ENCODE results near the gene ZNF516. TPM values are rescaled to one million over a fixed set of nuclear protein-coding genes. Genes with fewer than 3 reads are reported as not detected.

Gene ZNF516
- total and polyA plus RNA-seq, 2 of the 13 experiments (the other 11 are each of a cell fraction or from before 2014, with no cell fraction given), result 16.6 to 18.7 TPM

DNA sequence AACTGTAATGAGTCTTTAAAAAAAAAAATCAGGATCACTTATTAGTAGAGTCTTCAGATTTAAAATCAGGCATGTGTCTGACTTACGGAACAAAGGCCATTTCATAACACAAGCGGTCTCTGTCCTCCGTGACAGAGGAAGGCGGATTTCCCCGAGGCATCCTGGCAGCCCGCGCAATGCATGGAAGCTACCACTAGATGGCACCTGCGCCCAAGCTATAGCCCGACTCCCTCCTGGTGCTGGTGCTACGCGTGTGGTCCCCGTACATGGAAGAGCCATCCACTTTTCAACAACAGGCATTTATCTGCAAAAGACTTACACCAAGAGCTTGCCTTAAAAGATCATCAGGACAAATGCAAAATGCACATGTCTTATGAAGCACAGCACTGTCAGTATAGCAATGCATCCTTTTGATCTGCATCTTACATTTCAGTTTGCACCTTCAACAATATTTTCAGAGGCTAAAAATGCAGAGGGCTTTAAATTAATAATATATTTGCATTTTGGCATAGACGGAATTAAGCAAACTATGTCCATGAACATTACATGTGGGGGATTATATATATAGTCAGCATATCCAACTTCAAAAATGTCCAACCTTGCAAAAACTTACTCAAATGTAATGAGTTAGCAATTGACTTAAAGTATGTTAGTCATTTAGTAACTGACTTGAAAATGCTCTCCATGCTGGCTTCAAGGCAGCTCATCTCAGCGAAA is 96.0 kb downstream of the ZNF516 start (continued):
- no peak for TF ChIP-seq ZNF674 (CRISPR knock-in tag; IDR thresholded peaks at IDR 0.05; ENCODE audit: low read depth)
- 0 out of 2 replicates have a peak, but pooled peaks have one; percentile 15 for TF ChIP-seq RFX5 (IDR thresholded peaks at IDR 0.05; ENCODE audit: low read depth, low read length)
- TF ChIP-seq ZBTB38 (CRISPR knock-in tag; IDR thresholded peaks at IDR 0.05), result peak; percentile 91
- 0 out of 2 replicates have a peak, but pooled peaks have one; percentile 25 for TF ChIP-seq GABPB1 (CRISPR knock-in tag; IDR thresholded peaks at IDR 0.05)
- no peak for TF ChIP-seq NONO (IDR thresholded peaks at IDR 0.05)
- TF ChIP-seq NONO (CRISPR knock-in tag; conservative IDR thresholded peaks at IDR 0.05), result 0 out of 2 replicates have a peak, but pooled peaks have one; percentile 47
- no peak for TF ChIP-seq KLF15 (CRISPR knock-in tag; IDR thresholded peaks at IDR 0.05; ENCODE audit: borderline replicate concordance)
- TF ChIP-seq, protein P1, sequence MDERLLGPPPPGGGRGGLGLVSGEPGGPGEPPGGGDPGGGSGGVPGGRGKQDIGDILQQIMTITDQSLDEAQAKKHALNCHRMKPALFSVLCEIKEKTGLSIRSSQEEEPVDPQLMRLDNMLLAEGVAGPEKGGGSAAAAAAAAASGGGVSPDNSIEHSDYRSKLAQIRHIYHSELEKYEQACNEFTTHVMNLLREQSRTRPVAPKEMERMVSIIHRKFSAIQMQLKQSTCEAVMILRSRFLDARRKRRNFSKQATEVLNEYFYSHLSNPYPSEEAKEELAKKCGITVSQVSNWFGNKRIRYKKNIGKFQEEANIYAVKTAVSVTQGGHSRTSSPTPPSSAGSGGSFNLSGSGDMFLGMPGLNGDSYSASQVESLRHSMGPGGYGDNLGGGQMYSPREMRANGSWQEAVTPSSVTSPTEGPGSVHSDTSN (CRISPR knock-in tag; IDR thresholded peaks at IDR 0.05), result no peak
- no peak for TF ChIP-seq ZNF12 (CRISPR knock-in tag; IDR thresholded peaks at IDR 0.05)
- peak; percentile 96 for TF ChIP-seq STAG1 (CRISPR knock-in tag; IDR thresholded peaks at IDR 0.05)
- no peak for TF ChIP-seq ZNF564 (CRISPR knock-in tag; IDR thresholded peaks at IDR 0.05)
- TF ChIP-seq ZNF331 (CRISPR knock-in tag; IDR thresholded peaks at IDR 0.05), result peak; percentile 54
- TF ChIP-seq, protein P2, sequence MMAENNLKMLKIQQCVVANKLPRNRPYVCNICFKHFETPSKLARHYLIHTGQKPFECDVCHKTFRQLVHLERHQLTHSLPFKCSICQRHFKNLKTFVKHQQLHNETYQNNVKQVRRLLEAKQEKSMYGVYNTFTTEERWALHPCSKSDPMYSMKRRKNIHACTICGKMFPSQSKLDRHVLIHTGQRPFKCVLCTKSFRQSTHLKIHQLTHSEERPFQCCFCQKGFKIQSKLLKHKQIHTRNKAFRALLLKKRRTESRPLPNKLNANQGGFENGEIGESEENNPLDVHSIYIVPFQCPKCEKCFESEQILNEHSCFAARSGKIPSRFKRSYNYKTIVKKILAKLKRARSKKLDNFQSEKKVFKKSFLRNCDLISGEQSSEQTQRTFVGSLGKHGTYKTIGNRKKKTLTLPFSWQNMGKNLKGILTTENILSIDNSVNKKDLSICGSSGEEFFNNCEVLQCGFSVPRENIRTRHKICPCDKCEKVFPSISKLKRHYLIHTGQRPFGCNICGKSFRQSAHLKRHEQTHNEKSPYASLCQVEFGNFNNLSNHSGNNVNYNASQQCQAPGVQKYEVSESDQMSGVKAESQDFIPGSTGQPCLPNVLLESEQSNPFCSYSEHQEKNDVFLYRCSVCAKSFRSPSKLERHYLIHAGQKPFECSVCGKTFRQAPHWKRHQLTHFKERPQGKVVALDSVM (CRISPR knock-in tag; IDR thresholded peaks at IDR 0.05), result no peak
- no peak for TF ChIP-seq NFRKB (IDR thresholded peaks at IDR 0.05)
- TF ChIP-seq HOXA3 (CRISPR knock-in tag; IDR thresholded peaks at IDR 0.05), result 0 out of 2 replicates have a peak, but pooled peaks have one; percentile 17
- TF ChIP-seq, protein P3, sequence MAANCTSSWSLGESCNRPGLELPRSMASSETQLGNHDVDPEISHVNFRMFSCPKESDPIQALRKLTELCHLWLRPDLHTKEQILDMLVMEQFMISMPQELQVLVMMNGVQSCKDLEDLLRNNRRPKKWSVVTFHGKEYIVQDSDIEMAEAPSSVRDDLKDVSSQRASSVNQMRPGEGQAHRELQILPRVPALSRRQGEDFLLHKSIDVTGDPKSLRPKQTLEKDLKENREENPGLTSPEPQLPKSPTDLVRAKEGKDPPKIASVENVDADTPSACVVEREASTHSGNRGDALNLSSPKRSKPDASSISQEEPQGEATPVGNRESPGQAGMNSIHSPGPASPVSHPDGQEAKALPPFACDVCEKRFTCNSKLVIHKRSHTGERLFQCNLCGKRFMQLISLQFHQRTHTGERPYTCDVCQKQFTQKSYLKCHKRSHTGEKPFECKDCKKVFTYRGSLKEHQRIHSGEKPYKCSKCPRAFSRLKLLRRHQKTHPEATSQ (CRISPR knock-in tag; IDR thresholded peaks at IDR 0.05; ENCODE audit: borderline replicate concordance), result no peak
- TF ChIP-seq, protein P4, sequence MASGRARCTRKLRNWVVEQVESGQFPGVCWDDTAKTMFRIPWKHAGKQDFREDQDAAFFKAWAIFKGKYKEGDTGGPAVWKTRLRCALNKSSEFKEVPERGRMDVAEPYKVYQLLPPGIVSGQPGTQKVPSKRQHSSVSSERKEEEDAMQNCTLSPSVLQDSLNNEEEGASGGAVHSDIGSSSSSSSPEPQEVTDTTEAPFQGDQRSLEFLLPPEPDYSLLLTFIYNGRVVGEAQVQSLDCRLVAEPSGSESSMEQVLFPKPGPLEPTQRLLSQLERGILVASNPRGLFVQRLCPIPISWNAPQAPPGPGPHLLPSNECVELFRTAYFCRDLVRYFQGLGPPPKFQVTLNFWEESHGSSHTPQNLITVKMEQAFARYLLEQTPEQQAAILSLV (CRISPR knock-in tag; IDR thresholded peaks at IDR 0.05; ENCODE audit: borderline replicate concordance), result no peak
- TF ChIP-seq ZNF263 (CRISPR knock-in tag; IDR thresholded peaks at IDR 0.05), result no peak
- TF ChIP-seq, protein P5, sequence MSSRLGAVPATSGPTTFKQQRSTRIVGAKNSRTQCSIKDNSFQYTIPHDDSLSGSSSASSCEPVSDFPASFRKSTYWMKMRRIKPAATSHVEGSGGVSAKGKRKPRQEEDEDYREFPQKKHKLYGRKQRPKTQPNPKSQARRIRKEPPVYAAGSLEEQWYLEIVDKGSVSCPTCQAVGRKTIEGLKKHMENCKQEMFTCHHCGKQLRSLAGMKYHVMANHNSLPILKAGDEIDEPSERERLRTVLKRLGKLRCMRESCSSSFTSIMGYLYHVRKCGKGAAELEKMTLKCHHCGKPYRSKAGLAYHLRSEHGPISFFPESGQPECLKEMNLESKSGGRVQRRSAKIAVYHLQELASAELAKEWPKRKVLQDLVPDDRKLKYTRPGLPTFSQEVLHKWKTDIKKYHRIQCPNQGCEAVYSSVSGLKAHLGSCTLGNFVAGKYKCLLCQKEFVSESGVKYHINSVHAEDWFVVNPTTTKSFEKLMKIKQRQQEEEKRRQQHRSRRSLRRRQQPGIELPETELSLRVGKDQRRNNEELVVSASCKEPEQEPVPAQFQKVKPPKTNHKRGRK (CRISPR knock-in tag; IDR thresholded peaks at IDR 0.05), result no peak
- peak; percentile 43 for TF ChIP-seq ZFP36 (IDR thresholded peaks at IDR 0.05; ENCODE audit: borderline replicate concordance, low read depth, low read length, partially characterized antibody)
- TF ChIP-seq ZNF605 (CRISPR knock-in tag; IDR thresholded peaks at IDR 0.05), result no peak
- TF ChIP-seq MAFK (conservative IDR thresholded peaks at IDR 0.05 in 1 of 2, IDR thresholded peaks at IDR 0.05 in 1 of 2; ENCODE audit: low read length in 2 of 2), result peak; percentile 30 to 72; a peak in 3 of 4 replicates
- TF ChIP-seq ZNF790 (CRISPR knock-in tag; IDR thresholded peaks at IDR 0.05; ENCODE audit: borderline replicate concordance), result no peak
- no peak for TF ChIP-seq NFIB (CRISPR knock-in tag; IDR thresholded peaks at IDR 0.05; ENCODE audit: borderline replicate concordance)
